Chondrocyte (in vitro differentiated cells): ENCODE measurements around the gene OR4K14. TPM values are rescaled to one million over a fixed set of nuclear protein-coding genes. Genes with fewer than 3 reads are reported as not detected.

Experiments
- DNase-seq: peaks from one replicate; pipeline ENCODE4 v3.0.0; 2021; ENCODE audit warnings: mixed read lengths, low spot score
- H3K27ac Mint-ChIP-seq: one replicate; pipeline ENCODE4 v1.8.0; 2021; ENCODE audit warnings: mild to moderate bottlenecking, moderate library complexity, mixed read lengths; ENCODE audit not compliant: unreplicated experiment
- H3K27me3 Mint-ChIP-seq: 2 replicates; pipeline ENCODE4 v1.8.0; 2021; ENCODE audit warnings: low read depth, mixed read lengths
- H3K36me3 Mint-ChIP-seq: 2 replicates; pipeline ENCODE4 v1.8.0; 2021; ENCODE audit warnings: low read depth, mixed read lengths
- H3K4me1 Mint-ChIP-seq: 2 replicates; pipeline ENCODE4 v1.8.0; 2021; ENCODE audit warnings: low read depth, mild to moderate bottlenecking, mixed read lengths
- H3K4me3 Mint-ChIP-seq: one replicate; pipeline ENCODE4 v1.8.0; 2021; ENCODE audit warnings: mild to moderate bottlenecking, moderate library complexity, mixed read lengths; ENCODE audit not compliant: unreplicated experiment
- H3K9me3 Mint-ChIP-seq: 2 replicates; pipeline ENCODE4 v1.8.0; 2021; ENCODE audit warnings: low read depth, mixed read lengths
- long read RNA-seq: library from polyadenylated mRNA; stranded (forward); transcript quantifications from one replicate; pipeline ENCODE4 v2.0.0, GENCODE V29; 2021
- total RNA-seq: library from RNA; stranded (reverse); gene quantifications from 3 replicates; pipeline ENCODE4 v1.2.1, GENCODE V29; 2021
- TF ChIP-seq, protein P1 (sequence below): fragments of 200-600 bp; sonication (generic); IDR thresholded peaks from 2 replicates; pipeline ENCODE4 v1.5.0; 2021; ENCODE audit warnings: antibody characterized with exemption, mild to moderate bottlenecking, moderate library complexity

OR4K14 gene, protein sequence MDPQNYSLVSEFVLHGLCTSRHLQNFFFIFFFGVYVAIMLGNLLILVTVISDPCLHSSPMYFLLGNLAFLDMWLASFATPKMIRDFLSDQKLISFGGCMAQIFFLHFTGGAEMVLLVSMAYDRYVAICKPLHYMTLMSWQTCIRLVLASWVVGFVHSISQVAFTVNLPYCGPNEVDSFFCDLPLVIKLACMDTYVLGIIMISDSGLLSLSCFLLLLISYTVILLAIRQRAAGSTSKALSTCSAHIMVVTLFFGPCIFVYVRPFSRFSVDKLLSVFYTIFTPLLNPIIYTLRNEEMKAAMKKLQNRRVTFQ
- total RNA-seq: not detected in 3 replicates
- long read RNA-seq: 0 reads

GRCh38 chr14:20019257-20019865 is at the start of gene OR4K14:
TSS of gene OR4K14 (minus strand) at chr14:20019307. CDS start at chr14:20015193, 4,114 bp downstream.
- Mint-ChIP-seq H3K4me1 (no peaks in the 10 kb centered on the region), H3K27ac (no peak within 1 kb of the TSS), H3K27me3 (no peaks in the 10 kb centered on the region), H3K36me3 (no peaks in the 10 kb centered on the region), H3K4me3 (no peak within 1 kb of the TSS), H3K9me3 (peaks cover 35% of the 10 kb centered on the region)
- DNase-seq: no peak
- TF ChIP-seq, protein P1, sequence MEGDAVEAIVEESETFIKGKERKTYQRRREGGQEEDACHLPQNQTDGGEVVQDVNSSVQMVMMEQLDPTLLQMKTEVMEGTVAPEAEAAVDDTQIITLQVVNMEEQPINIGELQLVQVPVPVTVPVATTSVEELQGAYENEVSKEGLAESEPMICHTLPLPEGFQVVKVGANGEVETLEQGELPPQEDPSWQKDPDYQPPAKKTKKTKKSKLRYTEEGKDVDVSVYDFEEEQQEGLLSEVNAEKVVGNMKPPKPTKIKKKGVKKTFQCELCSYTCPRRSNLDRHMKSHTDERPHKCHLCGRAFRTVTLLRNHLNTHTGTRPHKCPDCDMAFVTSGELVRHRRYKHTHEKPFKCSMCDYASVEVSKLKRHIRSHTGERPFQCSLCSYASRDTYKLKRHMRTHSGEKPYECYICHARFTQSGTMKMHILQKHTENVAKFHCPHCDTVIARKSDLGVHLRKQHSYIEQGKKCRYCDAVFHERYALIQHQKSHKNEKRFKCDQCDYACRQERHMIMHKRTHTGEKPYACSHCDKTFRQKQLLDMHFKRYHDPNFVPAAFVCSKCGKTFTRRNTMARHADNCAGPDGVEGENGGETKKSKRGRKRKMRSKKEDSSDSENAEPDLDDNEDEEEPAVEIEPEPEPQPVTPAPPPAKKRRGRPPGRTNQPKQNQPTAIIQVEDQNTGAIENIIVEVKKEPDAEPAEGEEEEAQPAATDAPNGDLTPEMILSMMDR: no peak

GRCh38 chr14:20059745-20060144 is 40.6 kb upstream of the OR4K14 start, which contains the start of gene OR4L1:
TSS of gene OR4L1 (plus strand) at chr14:20060045. CDS start at chr14:20060045, 0 bp downstream.
- H3K4me3 Mint-ChIP-seq: no peak within 1 kb of the TSS
- H3K27ac Mint-ChIP-seq: no peak within 1 kb of the TSS
- no peak for DNase-seq
- H3K27me3 Mint-ChIP-seq: no peaks in the 10 kb centered on the region
- TF ChIP-seq, protein P1: no peak
- peaks cover 44% of the 10 kb centered on the region for H3K9me3 Mint-ChIP-seq
- no peaks in the 10 kb centered on the region for H3K36me3 Mint-ChIP-seq
- H3K4me1 Mint-ChIP-seq: no peaks in the 10 kb centered on the region

DNA sequence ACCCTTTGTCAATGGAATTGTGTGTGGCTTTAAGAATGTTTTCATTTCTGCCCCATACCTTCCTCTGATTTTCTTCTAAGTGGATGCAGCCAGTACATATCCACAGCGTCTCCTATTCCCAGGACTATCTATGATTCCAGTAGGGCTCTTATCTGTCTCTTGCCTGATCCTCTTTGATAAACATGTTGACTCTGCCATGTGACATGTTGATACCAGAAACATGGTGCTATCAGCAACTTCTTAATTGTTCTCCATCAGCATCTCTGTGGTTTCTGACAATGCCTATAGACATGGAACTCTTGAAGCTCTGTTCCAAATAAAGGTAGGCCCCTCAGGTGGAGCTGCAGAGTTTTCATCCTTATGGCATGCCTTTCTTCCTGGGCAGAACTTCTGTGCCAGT is 29.1 kb upstream of the OR4K14 start:
- TF ChIP-seq, protein P1: no peak
- Mint-ChIP-seq H3K4me3 (no peak overlapping the region), H3K27ac (no peak overlapping the region), H3K36me3 (no peaks in the 10 kb centered on the region), H3K27me3 (no peaks in the 10 kb centered on the region), H3K9me3 (peaks cover 45% of the 10 kb centered on the region), H3K4me1 (no peaks in the 10 kb centered on the region)
- DNase-seq: no peak

DNA sequence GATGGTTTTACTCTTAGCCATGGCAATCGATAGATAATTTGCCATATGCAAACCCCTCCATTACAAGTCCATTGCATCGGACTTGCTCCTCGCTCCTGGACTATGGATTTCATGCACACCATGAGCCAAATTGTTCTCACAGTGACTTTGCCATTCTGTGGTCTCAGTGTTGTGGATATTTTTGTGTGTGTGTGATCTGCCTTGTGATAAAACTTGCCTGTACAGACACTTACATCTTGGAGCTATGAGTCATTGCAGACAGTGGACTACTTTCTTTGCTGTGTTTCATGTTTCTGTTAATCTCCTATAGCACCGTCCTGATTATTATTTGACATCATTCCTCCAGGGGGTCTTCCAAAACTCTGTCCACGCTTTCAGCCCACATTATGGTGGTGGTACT is 25.1 kb upstream of the OR4K14 start:
- peaks cover 43% of the 10 kb centered on the region for H3K9me3 Mint-ChIP-seq
- no peak overlapping the region for H3K4me3 Mint-ChIP-seq
- H3K27ac Mint-ChIP-seq: no peak overlapping the region
- no peak for DNase-seq
- H3K36me3 Mint-ChIP-seq: no peaks in the 10 kb centered on the region
- TF ChIP-seq, protein P1: no peak
- H3K4me1 Mint-ChIP-seq: no peaks in the 10 kb centered on the region
- no peaks in the 10 kb centered on the region for H3K27me3 Mint-ChIP-seq

GRCh38 chr14:20035938-20036337 is 16.8 kb upstream of the OR4K14 start, which contains the start of gene OR4K13:
TSS of gene OR4K13 (minus strand) at chr14:20036038. CDS start at chr14:20034758, 1,280 bp downstream.
- Mint-ChIP-seq H3K27ac (no peak within 1 kb of the TSS), H3K9me3 (peaks cover 41% of the 10 kb centered on the region), H3K27me3 (no peaks in the 10 kb centered on the region), H3K4me1 (no peaks in the 10 kb centered on the region), H3K4me3 (no peak within 1 kb of the TSS), H3K36me3 (no peaks in the 10 kb centered on the region)
- TF ChIP-seq, protein P1: no peak
- DNase-seq: no peak
